Liver (tissue), 3 donors: ENCODE measurements around the gene CSNK1G3.

Source experiments
- ATF3 ChIP-seq: IDR thresholded peaks from 2 replicates; pipeline ENCODE4 v1.6.1; 2016; ENCODE audit warnings: antibody characterized with exemption
- CTCF ChIP-seq: fragments of 150-350 bp; IDR thresholded peaks from 2 replicates; pipeline ENCODE4 v1.5.1; 2017; ENCODE audit warnings: improper control_type of control experiment, low read depth, low read length; ENCODE audit not compliant: missing input control
- EGR1 ChIP-seq, 2 donors: IDR thresholded peaks; 2 replicates each; pipeline ENCODE4 v1.6.1; 2016 to 2018; ENCODE audit warnings: antibody characterized with exemption in 2 of 2, low read depth in 2 of 2
- RAD21 ChIP-seq, 2 donors: IDR thresholded peaks; 2 replicates each; pipeline ENCODE4 v1.6.1; 2016; ENCODE audit warnings: antibody characterized with exemption in 2 of 2, mild to moderate bottlenecking in 2 of 2
- REST ChIP-seq: IDR thresholded peaks from 2 replicates; pipeline ENCODE4 v1.6.1; 2016; ENCODE audit warnings: antibody characterized with exemption, mild to moderate bottlenecking
- YY1 ChIP-seq: IDR thresholded peaks from 2 replicates; pipeline ENCODE4 v1.6.1; 2016; ENCODE audit warnings: antibody characterized with exemption, mild to moderate bottlenecking
- donor health status: healthy.
- donor health status: healthy.

GRCh38 chr5:123511648-123512605 is at the start of gene CSNK1G3:
- peak; percentile 49 to 56 for TF ChIP-seq RAD21 (IDR thresholded peaks at IDR 0.05)
- TF ChIP-seq EGR1 (IDR thresholded peaks at IDR 0.05; ENCODE audit: low read depth in 2 of 2) = peak; percentile 80 to 96
- peak; percentile 95 for TF ChIP-seq REST
- peak; percentile 68 for TF ChIP-seq ATF3
- TF ChIP-seq CTCF = no peak
- peak; percentile 67 for TF ChIP-seq YY1
